ENCODE data around the gene ERICH4. TPM values are rescaled to one million over a fixed set of nuclear protein-coding genes. Genes with fewer than 3 reads are reported as not detected.

Gene ERICH4
- total and polyA plus RNA-seq, 2 of the 8 experiments (the other 6 are each of a cell fraction or from before 2014, with no cell fraction given) = not detected

- Histone ChIP-seq H3K36me3 (ENCODE audit: control insufficient read depth in 2 of 4, insufficient read depth in 4 of 4, low read length in 3 of 4) (peaks cover 9 to 20% (median 17%) of the 10 kb centered on the region in 4 experiments; a peak in 7 of 8 replicates), H2BK5ac (ENCODE audit: low read depth, low read length) (peak overlapping the region; percentile 56; the same call in 1 of the 2 replicates), H2BK120ac (replicated peaks; ENCODE audit: low read depth, low read length) (no peak overlapping the region), H3K9me3 (ENCODE audit: insufficient read depth in 2 of 2, low read depth in 1 of 2, low read length in 1 of 2) (no peaks in the 10 kb centered on the region), H2AK5ac (ENCODE audit: low read depth, low read length) (no peak overlapping the region), H2BK15ac (ENCODE audit: low read length) (no peak overlapping the region), H3K14ac (ENCODE audit: insufficient read length) (no peak overlapping the region), H3K18ac (ENCODE audit: extremely low read depth, low read length) (peak overlapping the region; percentile 32), H3K27ac (ENCODE audit: low read depth, low read length) (no peak overlapping the region), H3K9ac (replicated peaks in 1 of 4; ENCODE audit: extremely low read depth in 1 of 4, low read depth in 3 of 4, low read length in 3 of 4) (no peak overlapping the region), H3K79me1 (ENCODE audit: low read depth, low read length) (no peaks in the 10 kb centered on the region), H3K4ac (replicated peaks; ENCODE audit: insufficient read length, low read depth, low read length) (no peak overlapping the region), H3K56ac (replicated peaks; ENCODE audit: insufficient read length, low read depth, low read length) (no peak overlapping the region), H3K79me2 (ENCODE audit: control insufficient read depth in 1 of 2, insufficient read depth in 2 of 2, low read length in 2 of 2) (no peaks in the 10 kb centered on the region), H2BK20ac (ENCODE audit: low read length) (no peak overlapping the region), H2AFZ (ENCODE audit: low read length) (no peak overlapping the region), H3K4me1 (replicated peaks in 1 of 4; ENCODE audit: control insufficient read depth in 3 of 4, insufficient read depth in 4 of 4, low read length in 3 of 4) (peaks cover 0 to 18% (median 4%) of the 10 kb centered on the region in 4 experiments; a peak in 5 of 7 replicates), H4K20me1 (replicated peaks in 1 of 2; ENCODE audit: control insufficient read depth in 1 of 2, insufficient read depth in 2 of 2, low read length in 2 of 2) (peaks cover 0 to 14% of the 10 kb centered on the region in 2 experiments), H3K27me3 (replicated peaks in 1 of 4; ENCODE audit: control insufficient read depth in 3 of 4, extremely low read depth in 1 of 4, insufficient read depth in 3 of 4, low read length in 3 of 4) (no peaks in the 10 kb centered on the region), H2BK12ac (ENCODE audit: low read depth, low read length) (no peak overlapping the region), H3K23me2 (ENCODE audit: low read depth, low read length) (peaks cover 13% of the 10 kb centered on the region), H3K4me2 (ENCODE audit: insufficient read depth in 1 of 2, low read depth in 2 of 2, low read length in 2 of 2) (peak overlapping the region; percentile 84 to 96), H3K4me3 (ENCODE audit: extremely low read depth in 1 of 4, insufficient read depth in 2 of 4, low read depth in 3 of 4, low read length in 4 of 4) (peak overlapping the region; percentile 35 to 77 (median 54); a peak in 5 of 8 replicates), H4K5ac (ENCODE audit: insufficient read length, low read depth, low read length) (no peak overlapping the region), H4K91ac (replicated peaks; ENCODE audit: insufficient read length, low read length) (no peak overlapping the region), H4K8ac (ENCODE audit: extremely low read depth, insufficient read depth, low read length) (no peak overlapping the region), H3K23ac (ENCODE audit: insufficient read length) (no peak overlapping the region)
- POLR2A ChIA-PET (ENCODE audit: partially characterized antibody) = interaction anchor here (0.6 to 5.1 kb wide), 8 partner anchors 10 to 444 kb away, joined by 3 to 87 read pairs (median 4); partner anchors contain the start of genes B9D2 and DMAC2
- DNase-seq (ENCODE audit: low read depth in 1 of 2, low spot score in 2 of 2) = no peak
- CTCF ChIA-PET (ENCODE audit: partially characterized antibody) = interaction anchor here (0.8 to 3.8 kb wide), 7 partner anchors 11 to 135 kb away, joined by 3 to 34 read pairs (median 5); partner anchors contain the start of gene DMAC2
- 100% methylated on average over 1 of the region's 1 CpG; no CpG with 5 or more reads in 1 of the 2 experiments for WGBS, 2 experiments (ENCODE audit: extremely low coverage in 1 of 2, insufficient coverage in 1 of 2, insufficient read length in 1 of 2, insufficient replicate concordance in 2 of 2, low coverage in 1 of 2, low lambda C conversion rate in 2 of 2, missing lambda C conversion rate in 1 of 2)
- FAIRE-seq = no peak
- TF ChIP-seq SP4 (IDR thresholded peaks at IDR 0.05; ENCODE audit: low read length) (no peak), POLR2A (IDR thresholded peaks at IDR 0.05; ENCODE audit: control extremely low read depth in 1 of 2, low read depth in 2 of 2, low read length in 2 of 2) (0 out of 3 replicates have a peak, but pooled peaks of 1 of the 2 experiments have one; percentile 4), RFX5 (IDR thresholded peaks at IDR 0.05; ENCODE audit: borderline replicate concordance, low read depth, low read length) (no peak), KDM1A (IDR thresholded peaks at IDR 0.05; ENCODE audit: borderline replicate concordance, low read length) (no peak), CTCF (IDR thresholded peaks at IDR 0.05; ENCODE audit: control extremely low read depth in 1 of 3, insufficient read depth in 1 of 3, low read depth in 1 of 3, low read length in 3 of 3) (peak in 1 of 3 experiments; percentile 14; a peak in 1 of 4 replicates), EGR1 (IDR thresholded peaks at IDR 0.05; ENCODE audit: borderline replicate concordance, low read depth, low read length) (no peak), ATF2 (IDR thresholded peaks at IDR 0.05; ENCODE audit: low read length) (no peak), TBP (IDR thresholded peaks at IDR 0.05; ENCODE audit: low read depth, low read length) (no peak), BACH1 (IDR thresholded peaks at IDR 0.05; ENCODE audit: low read length) (no peak), CHD1 (IDR thresholded peaks at IDR 0.05; ENCODE audit: low read depth, low read length) (no peak)
Measured at GRCh38 chr19:41428481-41428859, 14.5 kb upstream of the ERICH4 start.
